Liver (tissue), 3 donors: Measurements from ENCODE around the gene KRTAP6-3.

ENCODE experiments used
- EGR1 ChIP-seq, 2 donors: IDR thresholded peaks; 2 replicates each; pipeline ENCODE4 v1.6.1; 2016 to 2018; ENCODE audit warnings: antibody characterized with exemption in 2 of 2, low read depth in 2 of 2
- FOXA1 ChIP-seq: IDR thresholded peaks from 2 replicates; pipeline ENCODE4 v1.6.1; 2016; ENCODE audit warnings: antibody characterized with exemption
- GABPA ChIP-seq, 2 donors: IDR thresholded peaks in 1 of 2; conservative IDR thresholded peaks in 1 of 2; 2 replicates each; pipeline ENCODE4 v1.6.1; 2016; ENCODE audit warnings: antibody characterized with exemption in 2 of 2, mild to moderate bottlenecking in 1 of 2, moderate library complexity in 1 of 2
- HNF4A ChIP-seq, 2 donors: conservative IDR thresholded peaks; 2 replicates each; pipeline ENCODE4 v1.6.1; 2016; ENCODE audit warnings: antibody characterized with exemption in 2 of 2, mild to moderate bottlenecking in 2 of 2
- RXRA ChIP-seq, 2 donors: IDR thresholded peaks; 2 replicates each; pipeline ENCODE4 v1.6.1; 2017 to 2018; ENCODE audit warnings: antibody characterized with exemption in 2 of 2, mild to moderate bottlenecking in 1 of 2
- TAF1 ChIP-seq: conservative IDR thresholded peaks from 2 replicates; pipeline ENCODE4 v1.6.1; 2016; ENCODE audit warnings: antibody characterized with exemption, mild to moderate bottlenecking
- YY1 ChIP-seq: IDR thresholded peaks from 2 replicates; pipeline ENCODE4 v1.6.1; 2016; ENCODE audit warnings: antibody characterized with exemption, mild to moderate bottlenecking
- TF ChIP-seq, protein P1 (sequence below): fragments of 150-350 bp; IDR thresholded peaks from 2 replicates; pipeline ENCODE4 v1.5.1; 2017; ENCODE audit warnings: improper control_type of control experiment, low read depth, low read length; ENCODE audit not compliant: missing input control
- TF ChIP-seq, protein P2 (sequence below): IDR thresholded peaks from 2 replicates; pipeline ENCODE4 v1.6.1; 2016; ENCODE audit warnings: antibody characterized with exemption
- TF ChIP-seq, protein P3 (sequence below): IDR thresholded peaks from 2 replicates; pipeline ENCODE4 v1.6.1; 2016; ENCODE audit warnings: antibody characterized with exemption, mild to moderate bottlenecking
- TF ChIP-seq, protein P4 (sequence below): IDR thresholded peaks from 2 replicates; pipeline ENCODE4 v1.6.1; 2016; ENCODE audit warnings: antibody characterized with exemption
- donor health status: healthy.
- donor health status: healthy.

DNA sequence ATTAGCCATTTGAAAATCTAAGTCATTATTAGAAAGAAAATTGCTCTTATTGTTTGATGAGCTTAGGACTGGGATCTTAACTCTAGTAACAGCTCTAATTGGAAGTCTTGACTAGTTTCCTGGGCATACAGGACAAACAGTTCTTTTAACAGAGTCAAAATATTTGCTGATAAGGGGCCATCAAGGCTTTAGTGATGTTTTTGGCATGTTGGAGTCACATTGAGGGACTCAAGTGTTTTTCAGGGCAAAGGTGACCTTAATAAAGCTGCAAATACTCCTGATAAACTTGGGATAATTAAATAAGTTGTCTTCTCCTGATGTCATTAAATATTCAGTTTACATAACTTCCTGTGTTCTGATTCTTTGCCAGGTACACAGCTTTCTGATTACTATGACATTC lies 24.6 kb upstream of the KRTAP6-3 start:
- TF ChIP-seq, protein P1, sequence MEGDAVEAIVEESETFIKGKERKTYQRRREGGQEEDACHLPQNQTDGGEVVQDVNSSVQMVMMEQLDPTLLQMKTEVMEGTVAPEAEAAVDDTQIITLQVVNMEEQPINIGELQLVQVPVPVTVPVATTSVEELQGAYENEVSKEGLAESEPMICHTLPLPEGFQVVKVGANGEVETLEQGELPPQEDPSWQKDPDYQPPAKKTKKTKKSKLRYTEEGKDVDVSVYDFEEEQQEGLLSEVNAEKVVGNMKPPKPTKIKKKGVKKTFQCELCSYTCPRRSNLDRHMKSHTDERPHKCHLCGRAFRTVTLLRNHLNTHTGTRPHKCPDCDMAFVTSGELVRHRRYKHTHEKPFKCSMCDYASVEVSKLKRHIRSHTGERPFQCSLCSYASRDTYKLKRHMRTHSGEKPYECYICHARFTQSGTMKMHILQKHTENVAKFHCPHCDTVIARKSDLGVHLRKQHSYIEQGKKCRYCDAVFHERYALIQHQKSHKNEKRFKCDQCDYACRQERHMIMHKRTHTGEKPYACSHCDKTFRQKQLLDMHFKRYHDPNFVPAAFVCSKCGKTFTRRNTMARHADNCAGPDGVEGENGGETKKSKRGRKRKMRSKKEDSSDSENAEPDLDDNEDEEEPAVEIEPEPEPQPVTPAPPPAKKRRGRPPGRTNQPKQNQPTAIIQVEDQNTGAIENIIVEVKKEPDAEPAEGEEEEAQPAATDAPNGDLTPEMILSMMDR: no peak
- TF ChIP-seq, protein P2, sequence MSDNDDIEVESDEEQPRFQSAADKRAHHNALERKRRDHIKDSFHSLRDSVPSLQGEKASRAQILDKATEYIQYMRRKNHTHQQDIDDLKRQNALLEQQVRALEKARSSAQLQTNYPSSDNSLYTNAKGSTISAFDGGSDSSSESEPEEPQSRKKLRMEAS: no peak
- TF ChIP-seq RXRA (IDR thresholded peaks at IDR 0.05) (no peak), TAF1 (no peak), YY1 (no peak), HNF4A (conservative IDR thresholded peaks at IDR 0.05) (no peak), GABPA (IDR thresholded peaks at IDR 0.05 in 1 of 2, conservative IDR thresholded peaks at IDR 0.05 in 1 of 2) (no peak), FOXA1 (no peak), EGR1 (IDR thresholded peaks at IDR 0.05; ENCODE audit: low read depth in 2 of 2) (no peak)
- TF ChIP-seq, protein P3, sequence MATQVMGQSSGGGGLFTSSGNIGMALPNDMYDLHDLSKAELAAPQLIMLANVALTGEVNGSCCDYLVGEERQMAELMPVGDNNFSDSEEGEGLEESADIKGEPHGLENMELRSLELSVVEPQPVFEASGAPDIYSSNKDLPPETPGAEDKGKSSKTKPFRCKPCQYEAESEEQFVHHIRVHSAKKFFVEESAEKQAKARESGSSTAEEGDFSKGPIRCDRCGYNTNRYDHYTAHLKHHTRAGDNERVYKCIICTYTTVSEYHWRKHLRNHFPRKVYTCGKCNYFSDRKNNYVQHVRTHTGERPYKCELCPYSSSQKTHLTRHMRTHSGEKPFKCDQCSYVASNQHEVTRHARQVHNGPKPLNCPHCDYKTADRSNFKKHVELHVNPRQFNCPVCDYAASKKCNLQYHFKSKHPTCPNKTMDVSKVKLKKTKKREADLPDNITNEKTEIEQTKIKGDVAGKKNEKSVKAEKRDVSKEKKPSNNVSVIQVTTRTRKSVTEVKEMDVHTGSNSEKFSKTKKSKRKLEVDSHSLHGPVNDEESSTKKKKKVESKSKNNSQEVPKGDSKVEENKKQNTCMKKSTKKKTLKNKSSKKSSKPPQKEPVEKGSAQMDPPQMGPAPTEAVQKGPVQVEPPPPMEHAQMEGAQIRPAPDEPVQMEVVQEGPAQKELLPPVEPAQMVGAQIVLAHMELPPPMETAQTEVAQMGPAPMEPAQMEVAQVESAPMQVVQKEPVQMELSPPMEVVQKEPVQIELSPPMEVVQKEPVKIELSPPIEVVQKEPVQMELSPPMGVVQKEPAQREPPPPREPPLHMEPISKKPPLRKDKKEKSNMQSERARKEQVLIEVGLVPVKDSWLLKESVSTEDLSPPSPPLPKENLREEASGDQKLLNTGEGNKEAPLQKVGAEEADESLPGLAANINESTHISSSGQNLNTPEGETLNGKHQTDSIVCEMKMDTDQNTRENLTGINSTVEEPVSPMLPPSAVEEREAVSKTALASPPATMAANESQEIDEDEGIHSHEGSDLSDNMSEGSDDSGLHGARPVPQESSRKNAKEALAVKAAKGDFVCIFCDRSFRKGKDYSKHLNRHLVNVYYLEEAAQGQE: no peak
- TF ChIP-seq, protein P4, sequence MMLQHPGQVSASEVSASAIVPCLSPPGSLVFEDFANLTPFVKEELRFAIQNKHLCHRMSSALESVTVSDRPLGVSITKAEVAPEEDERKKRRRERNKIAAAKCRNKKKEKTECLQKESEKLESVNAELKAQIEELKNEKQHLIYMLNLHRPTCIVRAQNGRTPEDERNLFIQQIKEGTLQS: no peak
